ENCODE data around the gene FAM168A.

GRCh38 chr11:73641668-73642067, 43.8 kb upstream of the FAM168A start:
- TF ChIP-seq CTCF (IDR thresholded peaks at IDR 0.05) (no peak), POLR2A (IDR thresholded peaks at IDR 0.05) (no peak)

Data from tibial nerve (tissue), 3 donors.